Measurements from ENCODE around the gene PRPSAP1.

GRCh38 chr17:76343106-76343505 is 10.6 kb downstream of the PRPSAP1 start:
- no peak for TF ChIP-seq CTCF (IDR thresholded peaks at IDR 0.05)
- no peak for TF ChIP-seq POLR2A (IDR thresholded peaks at IDR 0.05)
